ENCODE results near the gene FBXL13.

DNA sequence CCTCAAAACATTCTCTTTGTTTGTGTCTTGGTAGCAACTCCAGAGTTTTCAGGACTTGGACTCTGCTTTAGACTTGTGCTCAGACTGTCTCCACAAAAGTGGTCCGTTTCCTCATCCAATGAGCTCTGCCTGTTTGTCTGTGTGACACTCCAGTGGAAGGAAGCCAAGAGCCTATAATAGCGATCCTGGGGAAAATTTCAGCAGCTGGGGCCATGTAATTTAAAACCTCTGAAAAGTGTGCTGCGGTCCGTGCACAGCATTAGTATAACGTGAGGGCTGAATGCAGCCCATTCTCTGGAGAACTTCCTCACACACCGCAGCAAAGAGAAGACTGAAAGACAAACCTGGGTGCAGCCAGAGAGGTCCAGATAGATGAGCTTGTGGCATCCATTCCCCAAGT lies 161.9 kb downstream of the FBXL13 start, which contains the start of gene LRRC17:
- TF ChIP-seq, protein P1, sequence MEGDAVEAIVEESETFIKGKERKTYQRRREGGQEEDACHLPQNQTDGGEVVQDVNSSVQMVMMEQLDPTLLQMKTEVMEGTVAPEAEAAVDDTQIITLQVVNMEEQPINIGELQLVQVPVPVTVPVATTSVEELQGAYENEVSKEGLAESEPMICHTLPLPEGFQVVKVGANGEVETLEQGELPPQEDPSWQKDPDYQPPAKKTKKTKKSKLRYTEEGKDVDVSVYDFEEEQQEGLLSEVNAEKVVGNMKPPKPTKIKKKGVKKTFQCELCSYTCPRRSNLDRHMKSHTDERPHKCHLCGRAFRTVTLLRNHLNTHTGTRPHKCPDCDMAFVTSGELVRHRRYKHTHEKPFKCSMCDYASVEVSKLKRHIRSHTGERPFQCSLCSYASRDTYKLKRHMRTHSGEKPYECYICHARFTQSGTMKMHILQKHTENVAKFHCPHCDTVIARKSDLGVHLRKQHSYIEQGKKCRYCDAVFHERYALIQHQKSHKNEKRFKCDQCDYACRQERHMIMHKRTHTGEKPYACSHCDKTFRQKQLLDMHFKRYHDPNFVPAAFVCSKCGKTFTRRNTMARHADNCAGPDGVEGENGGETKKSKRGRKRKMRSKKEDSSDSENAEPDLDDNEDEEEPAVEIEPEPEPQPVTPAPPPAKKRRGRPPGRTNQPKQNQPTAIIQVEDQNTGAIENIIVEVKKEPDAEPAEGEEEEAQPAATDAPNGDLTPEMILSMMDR (IDR thresholded peaks at IDR 0.05): no peak
- TF ChIP-seq POLR2A (IDR thresholded peaks at IDR 0.05): no peak
